K562 (cell line): ENCODE data around the gene TLE6. TPM values are rescaled to one million over a fixed set of nuclear protein-coding genes. Genes with fewer than 3 reads are reported as not detected.

Source experiments
- CBX1 ChIP-seq: sonication (generic); IDR thresholded peaks from 2 replicates; pipeline ENCODE4 v1.6.1; 2016; ENCODE audit warnings: antibody characterized with exemption, low read depth, mild to moderate bottlenecking
- E2F6 ChIP-seq, 2 experiments: IDR thresholded peaks; 2 replicates each; pipeline ENCODE4 v1.6.1; 2011; ENCODE audit warnings: borderline replicate concordance in 1 of 2, control low read depth in 1 of 2, low read depth in 1 of 2, low read length in 1 of 2, mild to moderate bottlenecking in 1 of 2, mixed read lengths in 1 of 2, moderate library complexity in 1 of 2; ENCODE audit not compliant: insufficient read depth in 1 of 2, insufficient read length in 1 of 2, poor library complexity in 1 of 2, severe bottlenecking in 1 of 2; ENCODE audit errors: extremely low read depth in 1 of 2
- E2F8 ChIP-seq: fragments of 450-650 bp; IDR thresholded peaks from 2 replicates; pipeline ENCODE4 v1.7.1; 2018; ENCODE audit warnings: mild to moderate bottlenecking, low read depth; ENCODE audit not compliant: partially characterized antibody
- HDAC1 ChIP-seq, 2 experiments: fragments of 450-650 bp; IDR thresholded peaks; 2 replicates each; pipeline ENCODE4 v1.6.1; 2016 to 2017; ENCODE audit warnings: inconsistent platforms in 1 of 2, mild to moderate bottlenecking in 1 of 2, moderate library complexity in 1 of 2
- LARP7 ChIP-seq: fragments of 450-650 bp; IDR thresholded peaks from 2 replicates; pipeline ENCODE4 v1.6.1; 2016
- MAZ ChIP-seq, 2 experiments: fragments of 450-650 bp in 1 of 2; sonication (generic) in 1 of 2; formaldehyde crosslinking; IDR thresholded peaks in 1 of 2; conservative IDR thresholded peaks in 1 of 2; 2 replicates each; pipeline versions ENCODE4 v1.4.0 to v1.5.0; 2020; ENCODE audit warnings: mild to moderate bottlenecking in 1 of 2, missing genetic modification reagents in 1 of 2
- MCM7 ChIP-seq, 2 experiments: fragments of 450-650 bp; IDR thresholded peaks; 2 replicates each; pipeline ENCODE4 v1.6.1; 2016 to 2018
- NR2F6 ChIP-seq: fragments of 450-650 bp; formaldehyde crosslinking; IDR thresholded peaks from 2 replicates; pipeline ENCODE4 v1.4.0; 2020; ENCODE audit warnings: mild to moderate bottlenecking
- PHB ChIP-seq: fragments of 250-450 bp; sonication (Bioruptor Pico); IDR thresholded peaks from 2 replicates; pipeline ENCODE4 v1.5.0; 2021
- PHF20 ChIP-seq: fragments of 450-650 bp; IDR thresholded peaks from 2 replicates; pipeline ENCODE4 v1.6.1; 2018; ENCODE audit not compliant: partially characterized antibody
- U2AF1 ChIP-seq: fragments of 200-400 bp; formaldehyde crosslinking; optimal IDR thresholded peaks from 2 replicates; pipeline ENCODE3; 2017; ENCODE audit warnings: mild to moderate bottlenecking, low read depth, low read length, moderate library complexity
- ZNF347 ChIP-seq: fragments of 450-650 bp; formaldehyde crosslinking; IDR thresholded peaks from 2 replicates; pipeline ENCODE4 v1.4.0; 2020; ENCODE audit warnings: low read depth, mild to moderate bottlenecking, moderate library complexity
- ZNF398 ChIP-seq: fragments of 250-450 bp; sonication (Bioruptor Pico); IDR thresholded peaks from 2 replicates; pipeline ENCODE4 v1.8.0; 2021; ENCODE audit warnings: moderate library complexity, mild to moderate bottlenecking, inconsistent platforms
- ZNF584 ChIP-seq: fragments of 200-800 bp; sonication (Bioruptor generic); IDR thresholded peaks from 2 replicates; pipeline ENCODE4 v1.6.1; 2016; ENCODE audit warnings: low read depth, mild to moderate bottlenecking, missing genetic modification characterization, missing compliant biosample characterization
- ZNF609 ChIP-seq: sonication (generic); formaldehyde crosslinking; IDR thresholded peaks from 2 replicates; pipeline ENCODE4 v1.8.1; 2023; ENCODE audit warnings: missing genetic modification reagents, mild to moderate bottlenecking, borderline replicate concordance
- polyA plus RNA-seq, 8 experiments: library from polyadenylated mRNA; depleted of rRNA in 4 of 8; stranded (reverse) in 5 of 8; unstranded in 3 of 8; fragments of >200 nt; fragmentation: Nextera tagmentation in 2 of 8; fragmentation: Illumina TruSeq in 1 of 8; extraction: Ambion mirVana in 2 of 8; extraction: Trizol in 1 of 8; gene quantifications; 2 replicates each; pipeline versions ENCODE4 v1.2.1 to v1.2.3, GENCODE V29; 2011 to 2014; ENCODE audit warnings: inconsistent platforms in 1 of 8, missing spikeins in 1 of 8
- total RNA-seq, 7 experiments: library from RNA; depleted of rRNA in 6 of 7; stranded (reverse); fragments of >200 nt in 6 of 7; fragmentation: Illumina TruSeq in 2 of 7; extraction: Trizol in 2 of 7; gene quantifications; 2 replicates each; pipeline versions ENCODE4 v1.2.1 to v1.2.3, GENCODE V29; 2011 to 2021; ENCODE audit warnings: low replicate concordance in 1 of 7

The TLE6 gene
- total and polyA plus RNA-seq, 9 of the 15 experiments (the other 6 are each of a cell fraction or from before 2014, with no cell fraction given): 1.1 to 6.1 (median 2.5) TPM

- TF ChIP-seq ZNF609 (CRISPR knock-in tag): no peak
- peak; percentile 73 for TF ChIP-seq E2F8
- no peak for TF ChIP-seq NR2F6 (CRISPR knock-in tag)
- no peak for TF ChIP-seq ZNF398 (CRISPR knock-in tag)
- TF ChIP-seq MAZ (CRISPR knock-in tag; conservative IDR thresholded peaks at IDR 0.05 in 1 of 2, IDR thresholded peaks at IDR 0.05 in 1 of 2): peak; percentile 60 to 73; a peak in 3 of 4 replicates
- 0 out of 2 replicates have a peak, but pooled peaks have one; percentile 57 for TF ChIP-seq PHB (CRISPR knock-in tag)
- TF ChIP-seq MCM7 (IDR thresholded peaks at IDR 0.05): no peak
- TF ChIP-seq HDAC1 (IDR thresholded peaks at IDR 0.05): peak in 1 of 2 experiments; percentile 98; a peak in 2 of 4 replicates
- no peak for TF ChIP-seq PHF20
- TF ChIP-seq CBX1: peak; percentile 80
- no peak for TF ChIP-seq U2AF1
- peak; percentile 83 to 85 for TF ChIP-seq E2F6 (IDR thresholded peaks at IDR 0.05; ENCODE audit: borderline replicate concordance in 1 of 2, extremely low read depth in 1 of 2, insufficient read depth in 1 of 2, insufficient read length in 1 of 2, low read depth in 1 of 2, low read length in 1 of 2, poor library complexity in 1 of 2, severe bottlenecking in 1 of 2)
- no peak for TF ChIP-seq LARP7
- TF ChIP-seq ZNF347 (CRISPR knock-in tag): no peak
- TF ChIP-seq ZNF584 (CRISPR knock-in tag): no peak
Measured at GRCh38 chr19:2944775-2945574, 32.4 kb upstream of the TLE6 start, which contains the start of gene ZNF77 (continued).
